HCT116 (cell line): ENCODE results near the gene TRIP10. TPM values are rescaled to one million over a fixed set of nuclear protein-coding genes. Genes with fewer than 3 reads are reported as not detected.
"Not testable (repeated sequence)": the region's sequence is repeated elsewhere in the genome, so short reads cannot be mapped to it uniquely, and the experiment has no call there.

Source experiments
- ATAC-seq: fragments of 200-7000 bp; cut with Tn5 transposase; 2 replicates; pipeline ENCODE4 v1.9.1; 2020; ENCODE audit warnings: mild to moderate bottlenecking, moderate library complexity
- BruUV-seq: library from RNA; stranded (reverse); fragments of 400-500 nt; replicated peaks from 2 replicates; lab custom pipeline; 2021; lab: Mats Ljungman, UMichigan
- CTCF ChIA-PET: fragments of 300-600 bp; sonication (Branson Sonifier 250); formaldehyde crosslinking; loops from one replicate; lab custom pipeline; 2021; ENCODE audit warnings: antibody characterized with exemption; lab: Charles Lee
- POLR2A ChIA-PET: fragments of 300-600, 350-600 bp; sonication (Branson Sonifier 250); formaldehyde crosslinking; loops from one replicate; lab custom pipeline; 2021; ENCODE audit warnings: antibody characterized with exemption; lab: Charles Lee
- RAD21 ChIA-PET, 2 experiments: fragments of 300-600 bp; sonication (Branson Sonifier 250); formaldehyde crosslinking; loops; one replicate each; lab custom pipeline; 2023; ENCODE audit warnings: low total read pairs in 2 of 2; ENCODE audit not compliant: uncharacterized antibody in 2 of 2, unreplicated experiment in 2 of 2, low non-redundant PET in 1 of 2; lab: Charles Lee
- DNase-seq: peaks from one replicate; pipeline ENCODE4 v3.0.0-alpha.2; 2010; ENCODE audit warnings: low read depth, low spot score
- H2AFZ ChIP-seq: fragments of 200-600 bp; shearing (Covaris generic), sonication (generic); 2 replicates; pipeline ENCODE4 v1.6.1; 2017; ENCODE audit warnings: low read depth, mixed run types, mixed read lengths, antibody characterized with exemption, low read length; ENCODE audit not compliant: poor library complexity, severe bottlenecking
- H3K27ac ChIP-seq: 2 replicates; pipeline ENCODE4 v1.5.1; 2012; ENCODE audit warnings: low read depth, low read length
- H3K27me3 ChIP-seq: fragments of 200-600 bp; sonication (generic); 2 replicates; pipeline ENCODE4 v1.6.1; 2016; ENCODE audit warnings: mixed run types, low read length, mixed read lengths; ENCODE audit not compliant: insufficient read depth
- H3K36me3 ChIP-seq, 2 experiments: fragments of 200-500 bp in 1 of 2; fragments of 200-600 bp in 1 of 2; sonication (Bioruptor generic) in 1 of 2; sonication (generic) in 1 of 2; 2 replicates each; pipeline versions ENCODE4 v1.5.1 to v1.6.1; 2014 to 2016; ENCODE audit warnings: low read length in 2 of 2, inconsistent platforms in 1 of 2, mixed read lengths in 1 of 2, mixed run types in 1 of 2; ENCODE audit not compliant: insufficient read depth in 2 of 2, control insufficient read depth in 1 of 2
- H3K4me1 ChIP-seq, 2 experiments: fragments of 200-600 bp in 1 of 2; sonication (generic) in 1 of 2; 2 replicates each; pipeline versions ENCODE4 v1.5.1 to v1.6.1; 2012 to 2017; ENCODE audit warnings: low read length in 2 of 2, inconsistent platforms in 1 of 2, mild to moderate bottlenecking in 1 of 2, mixed read lengths in 1 of 2, mixed run types in 1 of 2, moderate library complexity in 1 of 2; ENCODE audit not compliant: insufficient read depth in 2 of 2, control insufficient read depth in 1 of 2
- H3K4me2 ChIP-seq: fragments of 200-600 bp; sonication (generic); 2 replicates; pipeline ENCODE4 v1.6.1; 2017; ENCODE audit warnings: mixed run types, low read length, mixed read lengths
- H3K4me3 ChIP-seq, 2 experiments: fragments of 200-600 bp in 1 of 2; sonication (generic) in 1 of 2; replicated peaks in 1 of 2; 2 replicates each; pipeline ENCODE4 v1.5.1; 2011 to 2016; ENCODE audit warnings: low read length in 2 of 2, control low read depth in 1 of 2, low read depth in 1 of 2, mild to moderate bottlenecking in 1 of 2, mixed read lengths in 1 of 2, mixed run types in 1 of 2
- H3K79me2 ChIP-seq: fragments of 200-600 bp; sonication (generic); 2 replicates; pipeline ENCODE4 v1.6.1; 2017; ENCODE audit warnings: mild to moderate bottlenecking, mixed run types, low read length, moderate library complexity, mixed read lengths; ENCODE audit not compliant: insufficient read depth
- H3K9ac ChIP-seq: fragments of 200-600 bp; sonication (generic); 2 replicates; pipeline ENCODE4 v1.6.1; 2016; ENCODE audit warnings: low read length, mixed read lengths
- H3K9me2 ChIP-seq: fragments of 200-600 bp; sonication (generic), shearing (Covaris generic); 2 replicates; pipeline ENCODE4 v1.6.1; 2017; ENCODE audit warnings: mixed run types, mild to moderate bottlenecking, moderate library complexity; ENCODE audit not compliant: insufficient read depth
- H3K9me3 ChIP-seq, 2 experiments: fragments of 200-500 bp in 1 of 2; fragments of 200-600 bp in 1 of 2; sonication (Bioruptor generic) in 1 of 2; sonication (generic) in 1 of 2; 2 replicates each; pipeline ENCODE4 v1.6.1; 2014 to 2017; ENCODE audit warnings: low read length in 2 of 2, mixed read lengths in 2 of 2, inconsistent platforms in 1 of 2, low read depth in 1 of 2, mild to moderate bottlenecking in 1 of 2, mixed run types in 1 of 2, moderate library complexity in 1 of 2; ENCODE audit not compliant: control insufficient read depth in 1 of 2, insufficient read depth in 1 of 2
- H4K20me1 ChIP-seq: fragments of 200-600 bp; sonication (generic), shearing (Covaris generic); 2 replicates; pipeline ENCODE4 v1.6.1; 2017; ENCODE audit warnings: mixed run types, mild to moderate bottlenecking, moderate library complexity; ENCODE audit not compliant: insufficient read depth
- RAD21 ChIP-seq: IDR thresholded peaks from 2 replicates; pipeline ENCODE4 v1.6.1; 2012; ENCODE audit warnings: low read depth, mild to moderate bottlenecking
- TCF7L2 ChIP-seq: IDR thresholded peaks from 2 replicates; pipeline ENCODE4 v1.7.0; 2011; ENCODE audit warnings: borderline replicate concordance, inconsistent platforms; ENCODE audit not compliant: insufficient read depth, insufficient read length; ENCODE audit errors: extremely low read depth
- intact Hi-C: fragments of 100-400 bp; cut with micrococcal nuclease; formaldehyde crosslinking; loops from 2 replicates; pipeline ENCODE4 v1.10.0; 2022
- total RNA-seq: library from RNA; stranded (reverse); gene quantifications from one replicate; pipeline ENCODE4 v1.2.1, GENCODE V29; 2021; ENCODE audit not compliant: unreplicated experiment
- TF ChIP-seq, protein P1 (sequence below), 3 experiments: fragments of 200-600 bp in 1 of 3; sonication (generic) in 1 of 3; IDR thresholded peaks in 2 of 3; conservative IDR thresholded peaks in 1 of 3; 2 replicates each; pipeline ENCODE4 v1.5.1; 2012 to 2017; ENCODE audit warnings: low read depth in 2 of 3, low read length in 2 of 3, antibody characterized with exemption in 1 of 3, borderline replicate concordance in 1 of 3, control low read depth in 1 of 3, mild to moderate bottlenecking in 1 of 3, mixed read lengths in 1 of 3, mixed run types in 1 of 3, moderate library complexity in 1 of 3; ENCODE audit not compliant: insufficient read depth in 1 of 3

Gene TRIP10
- total RNA-seq, 1 experiment from 2014 or later, result 111 TPM

DNA sequence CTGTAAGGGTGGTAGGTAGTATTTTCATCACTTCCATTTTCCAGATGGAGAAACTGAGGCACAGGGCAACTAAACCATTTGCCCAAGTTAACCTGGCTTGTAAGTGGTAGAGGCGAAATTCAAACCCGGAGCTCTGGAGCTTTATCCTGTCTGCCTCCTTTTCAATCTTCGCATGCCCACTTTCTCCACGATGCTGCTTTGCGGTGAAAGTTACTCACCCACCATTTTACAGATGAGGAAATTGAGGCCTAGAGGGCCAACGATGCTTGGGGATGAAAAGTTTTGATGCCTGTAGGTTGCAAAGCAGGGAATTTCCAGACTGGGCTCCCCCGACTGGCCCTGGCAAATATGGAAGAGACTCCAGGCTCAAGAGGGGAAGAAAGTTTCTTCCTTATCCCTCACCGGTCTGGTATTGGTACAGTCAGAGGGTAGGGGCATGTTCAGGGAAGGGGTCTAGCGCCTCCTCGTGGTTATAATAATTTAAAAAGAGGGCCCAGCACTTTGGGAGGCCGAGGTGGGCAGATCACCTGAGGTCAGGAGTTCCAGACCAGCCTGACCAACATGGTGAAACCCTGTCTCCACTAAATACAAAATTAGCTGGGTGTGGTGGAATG is 29.6 kb downstream of the TRIP10 start:
- peaks cover 20 to 40% of the 10 kb centered on the region in 2 experiments for H3K4me1 ChIP-seq
- no peak overlapping the region for H3K27ac ChIP-seq
- ChIA-PET RAD21 (no interaction called here), POLR2A (no interaction called here), CTCF (interaction anchor here (1.8 kb wide), 1 partner anchor 30 kb away, joined by 6 read pairs; no protein-coding TSS in a partner anchor)
- DNase-seq (no peak), ATAC-seq (no peak)
- intact Hi-C loops, result no loop called here
- peaks cover 0 to 2% of the 10 kb centered on the region in 2 experiments; a peak in 1 of 4 replicates for H3K36me3 ChIP-seq
- no peaks in the 10 kb centered on the region for H4K20me1 ChIP-seq
- H3K79me2 ChIP-seq, result peaks cover 32% of the 10 kb centered on the region
- no peak overlapping the region for H3K4me2 ChIP-seq
- no peaks in the 10 kb centered on the region for H3K27me3 ChIP-seq
- TF ChIP-seq RAD21 (peak; percentile 64), TCF7L2 (no peak)
- TF ChIP-seq, protein P1, sequence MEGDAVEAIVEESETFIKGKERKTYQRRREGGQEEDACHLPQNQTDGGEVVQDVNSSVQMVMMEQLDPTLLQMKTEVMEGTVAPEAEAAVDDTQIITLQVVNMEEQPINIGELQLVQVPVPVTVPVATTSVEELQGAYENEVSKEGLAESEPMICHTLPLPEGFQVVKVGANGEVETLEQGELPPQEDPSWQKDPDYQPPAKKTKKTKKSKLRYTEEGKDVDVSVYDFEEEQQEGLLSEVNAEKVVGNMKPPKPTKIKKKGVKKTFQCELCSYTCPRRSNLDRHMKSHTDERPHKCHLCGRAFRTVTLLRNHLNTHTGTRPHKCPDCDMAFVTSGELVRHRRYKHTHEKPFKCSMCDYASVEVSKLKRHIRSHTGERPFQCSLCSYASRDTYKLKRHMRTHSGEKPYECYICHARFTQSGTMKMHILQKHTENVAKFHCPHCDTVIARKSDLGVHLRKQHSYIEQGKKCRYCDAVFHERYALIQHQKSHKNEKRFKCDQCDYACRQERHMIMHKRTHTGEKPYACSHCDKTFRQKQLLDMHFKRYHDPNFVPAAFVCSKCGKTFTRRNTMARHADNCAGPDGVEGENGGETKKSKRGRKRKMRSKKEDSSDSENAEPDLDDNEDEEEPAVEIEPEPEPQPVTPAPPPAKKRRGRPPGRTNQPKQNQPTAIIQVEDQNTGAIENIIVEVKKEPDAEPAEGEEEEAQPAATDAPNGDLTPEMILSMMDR (IDR thresholded peaks at IDR 0.05 in 2 of 3, conservative IDR thresholded peaks at IDR 0.05 in 1 of 3; ENCODE audit: borderline replicate concordance in 1 of 3, insufficient read depth in 1 of 3, low read depth in 2 of 3, low read length in 2 of 3), result peak; percentile 42 to 55 (median 43); a peak in 4 of 6 replicates
- no peak overlapping the region for H3K9ac ChIP-seq
- no peaks in the 10 kb centered on the region for H3K9me2 ChIP-seq
- H3K9me3 ChIP-seq, result no peaks in the 10 kb centered on the region
- no peak overlapping the region for H2AFZ ChIP-seq
- no TSS peak for BruUV-seq
- no peak overlapping the region for H3K4me3 ChIP-seq

DNA sequence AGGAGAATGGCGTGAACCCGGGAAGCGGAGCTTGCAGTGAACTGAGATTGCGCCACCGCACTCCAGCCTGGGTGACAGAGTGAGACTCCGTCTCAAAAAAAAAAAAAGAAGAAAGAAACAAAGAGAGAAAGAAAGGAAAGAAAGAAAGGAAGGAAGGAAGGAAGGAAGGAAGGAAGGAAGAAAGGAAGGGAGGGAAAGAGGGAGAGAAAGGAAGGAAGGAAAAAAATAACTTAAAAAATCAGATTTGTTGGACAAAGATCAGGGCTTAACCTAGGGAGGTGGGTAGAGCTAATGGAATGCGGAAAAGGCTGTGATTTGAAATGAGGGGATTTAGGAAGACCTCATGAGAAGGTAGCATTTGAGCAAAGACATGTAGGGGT is 32.2 kb downstream of the TRIP10 start:
- peaks cover 4 to 16% of the 10 kb centered on the region in 2 experiments; a peak in 2 of 4 replicates for H3K4me1 ChIP-seq
- CTCF ChIA-PET, result interaction anchor here (1.1 kb wide), 1 partner anchor 92 kb away, joined by 5 read pairs; no protein-coding TSS in a partner anchor
- H3K4me2 ChIP-seq, intact Hi-C loops, DNase-seq, H3K4me3 ChIP-seq, H3K9me3 ChIP-seq, H4K20me1 ChIP-seq, H3K36me3 ChIP-seq, H3K27me3 ChIP-seq, POLR2A ChIA-PET, H3K79me2 ChIP-seq, H3K9ac ChIP-seq, H2AFZ ChIP-seq, BruUV-seq, ATAC-seq, H3K9me2 ChIP-seq, H3K27ac ChIP-seq: not testable (repeated sequence)
- RAD21 ChIA-PET, result interaction anchor here in 1 of 2 experiments (0.7 kb wide), 1 partner anchor 54 kb away, joined by 4 read pairs; no protein-coding TSS in a partner anchor
